Measurements from ENCODE around the gene SHKBP1.

The SHKBP1 gene

GRCh38 chr19:40578442-40578908 lies 1.8 kb downstream of the SHKBP1 start:
- TF ChIP-seq, protein P1, sequence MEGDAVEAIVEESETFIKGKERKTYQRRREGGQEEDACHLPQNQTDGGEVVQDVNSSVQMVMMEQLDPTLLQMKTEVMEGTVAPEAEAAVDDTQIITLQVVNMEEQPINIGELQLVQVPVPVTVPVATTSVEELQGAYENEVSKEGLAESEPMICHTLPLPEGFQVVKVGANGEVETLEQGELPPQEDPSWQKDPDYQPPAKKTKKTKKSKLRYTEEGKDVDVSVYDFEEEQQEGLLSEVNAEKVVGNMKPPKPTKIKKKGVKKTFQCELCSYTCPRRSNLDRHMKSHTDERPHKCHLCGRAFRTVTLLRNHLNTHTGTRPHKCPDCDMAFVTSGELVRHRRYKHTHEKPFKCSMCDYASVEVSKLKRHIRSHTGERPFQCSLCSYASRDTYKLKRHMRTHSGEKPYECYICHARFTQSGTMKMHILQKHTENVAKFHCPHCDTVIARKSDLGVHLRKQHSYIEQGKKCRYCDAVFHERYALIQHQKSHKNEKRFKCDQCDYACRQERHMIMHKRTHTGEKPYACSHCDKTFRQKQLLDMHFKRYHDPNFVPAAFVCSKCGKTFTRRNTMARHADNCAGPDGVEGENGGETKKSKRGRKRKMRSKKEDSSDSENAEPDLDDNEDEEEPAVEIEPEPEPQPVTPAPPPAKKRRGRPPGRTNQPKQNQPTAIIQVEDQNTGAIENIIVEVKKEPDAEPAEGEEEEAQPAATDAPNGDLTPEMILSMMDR (IDR thresholded peaks at IDR 0.05; ENCODE audit: low read length, missing control alignments), result no peak
- no peak overlapping the region for H3K4me3 ChIP-seq (replicated peaks; ENCODE audit: low read depth, low read length)

DNA sequence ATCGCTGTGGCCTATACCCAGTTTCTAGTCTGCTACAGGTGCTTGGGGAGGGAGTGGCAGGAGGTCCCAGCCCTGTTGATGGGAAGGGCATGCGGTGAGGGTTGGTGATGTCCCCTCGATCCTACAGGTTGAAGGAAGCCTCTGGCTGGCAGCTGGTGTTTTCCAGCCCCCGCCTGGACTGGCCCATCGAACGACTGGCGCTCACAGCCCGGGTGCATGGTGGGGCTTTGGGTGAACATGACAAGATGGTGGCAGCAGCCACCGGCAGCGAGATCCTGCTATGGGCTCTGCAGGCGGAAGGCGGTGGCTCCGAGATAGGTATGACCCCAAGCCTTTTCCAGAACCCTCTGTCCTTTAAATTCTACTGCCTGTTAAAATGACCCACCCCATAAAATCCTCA lies 3.9 kb downstream of the SHKBP1 start:
- TF ChIP-seq, protein P1 (IDR thresholded peaks at IDR 0.05; ENCODE audit: low read length, missing control alignments), result no peak
- DNase-seq (ENCODE audit: low read depth), result no peak
- no peak overlapping the region for H3K4me3 ChIP-seq (replicated peaks; ENCODE audit: low read depth, low read length)

More at GRCh38 chr19:40578442-40578908, 1.8 kb downstream of the SHKBP1 start:
- peak; percentile 58 for DNase-seq (ENCODE audit: low read depth)

- TF ChIP-seq, protein P1 (IDR thresholded peaks at IDR 0.05; ENCODE audit: low read length, missing control alignments), result no peak
- no peak overlapping the region for H3K4me3 ChIP-seq (replicated peaks; ENCODE audit: low read depth, low read length)
- no peak for DNase-seq (ENCODE audit: low read depth)
Measured at GRCh38 chr19:40581531-40581930, 4.9 kb downstream of the SHKBP1 start.

GRCh38 chr19:40582467-40582866 lies 5.8 kb downstream of the SHKBP1 start:
- no peak for DNase-seq (ENCODE audit: low read depth)
- H3K4me3 ChIP-seq (replicated peaks; ENCODE audit: low read depth, low read length), result no peak overlapping the region
- TF ChIP-seq, protein P1 (IDR thresholded peaks at IDR 0.05; ENCODE audit: low read length, missing control alignments), result no peak

- H3K4me3 ChIP-seq (replicated peaks; ENCODE audit: low read depth, low read length), result no peak overlapping the region
- no peak for DNase-seq (ENCODE audit: low read depth)
- TF ChIP-seq, protein P1 (IDR thresholded peaks at IDR 0.05; ENCODE audit: low read length, missing control alignments), result no peak
Measured at GRCh38 chr19:40583283-40583682, 6.6 kb downstream of the SHKBP1 start.

DNA sequence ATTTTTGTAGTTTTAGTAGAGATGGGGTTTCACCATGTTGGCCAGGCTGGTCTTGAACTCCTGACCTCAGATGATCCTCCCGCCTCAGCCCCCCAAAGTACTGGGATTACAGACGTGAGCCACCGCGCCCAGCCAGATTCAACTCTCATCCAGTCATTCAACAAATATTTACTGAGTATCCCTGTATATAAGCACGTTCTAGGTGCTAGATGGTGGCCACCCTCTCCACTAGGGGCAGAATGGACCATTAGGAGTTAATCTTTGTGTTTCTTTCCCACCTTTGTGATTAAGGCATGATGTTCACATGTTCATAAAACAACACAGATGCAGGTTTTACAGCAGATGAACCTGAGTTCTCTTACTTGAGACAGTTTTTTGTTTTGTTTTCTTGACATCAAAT lies 7.3 kb downstream of the SHKBP1 start:
- DNase-seq (ENCODE audit: low read depth), result no peak
- H3K4me3 ChIP-seq (replicated peaks; ENCODE audit: low read depth, low read length), result no peak overlapping the region
- TF ChIP-seq, protein P1 (IDR thresholded peaks at IDR 0.05; ENCODE audit: low read length, missing control alignments), result peak; percentile 32

DNA sequence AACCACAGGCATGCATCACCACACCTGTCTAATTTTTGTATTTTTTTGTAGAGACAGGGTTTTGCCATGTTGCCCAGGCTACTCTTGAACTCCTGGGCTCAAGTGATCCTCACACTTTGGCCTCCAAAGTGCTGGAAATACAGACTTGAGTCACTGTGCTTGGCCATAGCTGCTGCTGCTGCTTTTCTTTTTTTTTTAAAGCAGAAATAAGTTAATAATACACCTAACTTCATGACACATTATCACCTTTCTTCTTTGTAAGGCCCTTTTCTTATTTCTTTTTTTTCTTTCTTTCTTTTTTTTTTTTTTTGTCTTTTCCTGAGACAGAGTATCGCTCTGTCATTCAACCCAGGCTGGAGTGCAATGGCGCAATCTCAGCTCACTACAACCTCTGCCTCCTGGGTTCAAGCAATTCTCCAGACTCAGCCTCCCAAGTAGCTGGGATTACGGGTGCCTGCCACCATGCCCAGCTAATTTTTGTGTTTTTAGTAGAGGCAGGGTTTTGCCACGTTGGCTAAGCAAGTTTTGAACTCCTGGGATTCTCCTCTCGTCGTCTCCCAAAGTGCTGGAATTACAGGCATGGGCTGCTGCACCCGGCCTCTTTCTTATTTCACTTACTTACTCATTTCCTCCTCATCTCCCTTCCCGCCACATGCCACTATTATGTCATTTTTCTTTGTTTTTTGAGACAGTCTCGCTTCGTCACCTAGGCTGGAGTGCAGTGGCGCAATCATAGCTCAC lies 8.7 kb downstream of the SHKBP1 start:
- TF ChIP-seq, protein P1 (IDR thresholded peaks at IDR 0.05; ENCODE audit: low read length, missing control alignments), result no peak
- H3K4me3 ChIP-seq (replicated peaks; ENCODE audit: low read depth, low read length), result no peak overlapping the region
- DNase-seq (ENCODE audit: low read depth), result peak; percentile 84
